Epithelial cell of proximal tubule (primary cell): Measurements from ENCODE around the gene SP2. TPM values are rescaled to one million over a fixed set of nuclear protein-coding genes. Genes with fewer than 3 reads are reported as not detected.

Source experiments
- DNase-seq: peaks from one replicate; pipeline ENCODE4 v3.0.0-alpha.2; 2011; ENCODE audit warnings: low read depth
- H3K4me3 ChIP-seq: 2 replicates; pipeline ENCODE4 v1.5.1; 2011; ENCODE audit warnings: low read depth, mild to moderate bottlenecking, low read length
- CTCF ChIP-seq: conservative IDR thresholded peaks from 2 replicates; pipeline ENCODE4 v1.5.1; 2012; ENCODE audit warnings: low read depth, mild to moderate bottlenecking, low read length
- total RNA-seq: library from RNA; depleted of rRNA; stranded (reverse); fragments of >200 nt; gene quantifications from 2 replicates; pipeline ENCODE4 v1.2.3, GENCODE V29; 2015

SP2 gene
- total RNA-seq, 1 donor from 2014 or later = 2.1 TPM

DNA sequence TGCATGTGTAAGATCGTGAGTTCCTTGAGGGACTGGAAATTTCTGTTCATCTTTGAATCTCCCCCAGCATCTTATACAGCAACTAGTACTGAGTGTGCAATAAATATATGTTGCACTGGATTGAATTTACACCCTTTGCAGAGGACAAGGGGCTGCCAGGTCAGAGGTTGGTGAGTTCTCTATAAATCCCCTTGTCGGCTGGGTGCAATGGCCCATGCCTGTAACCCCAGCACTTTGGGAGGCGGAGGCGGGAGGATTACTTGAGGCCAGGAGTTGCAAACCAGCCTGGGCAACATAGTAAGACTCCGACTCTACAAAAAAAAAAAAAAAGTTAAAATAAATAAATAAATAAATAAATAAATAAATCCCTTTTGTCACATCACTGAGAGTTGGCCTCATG, 35.6 kb upstream of the SP2 start:
- no peak for TF ChIP-seq CTCF
- no peak overlapping the region for H3K4me3 ChIP-seq
- no peak for DNase-seq

DNA sequence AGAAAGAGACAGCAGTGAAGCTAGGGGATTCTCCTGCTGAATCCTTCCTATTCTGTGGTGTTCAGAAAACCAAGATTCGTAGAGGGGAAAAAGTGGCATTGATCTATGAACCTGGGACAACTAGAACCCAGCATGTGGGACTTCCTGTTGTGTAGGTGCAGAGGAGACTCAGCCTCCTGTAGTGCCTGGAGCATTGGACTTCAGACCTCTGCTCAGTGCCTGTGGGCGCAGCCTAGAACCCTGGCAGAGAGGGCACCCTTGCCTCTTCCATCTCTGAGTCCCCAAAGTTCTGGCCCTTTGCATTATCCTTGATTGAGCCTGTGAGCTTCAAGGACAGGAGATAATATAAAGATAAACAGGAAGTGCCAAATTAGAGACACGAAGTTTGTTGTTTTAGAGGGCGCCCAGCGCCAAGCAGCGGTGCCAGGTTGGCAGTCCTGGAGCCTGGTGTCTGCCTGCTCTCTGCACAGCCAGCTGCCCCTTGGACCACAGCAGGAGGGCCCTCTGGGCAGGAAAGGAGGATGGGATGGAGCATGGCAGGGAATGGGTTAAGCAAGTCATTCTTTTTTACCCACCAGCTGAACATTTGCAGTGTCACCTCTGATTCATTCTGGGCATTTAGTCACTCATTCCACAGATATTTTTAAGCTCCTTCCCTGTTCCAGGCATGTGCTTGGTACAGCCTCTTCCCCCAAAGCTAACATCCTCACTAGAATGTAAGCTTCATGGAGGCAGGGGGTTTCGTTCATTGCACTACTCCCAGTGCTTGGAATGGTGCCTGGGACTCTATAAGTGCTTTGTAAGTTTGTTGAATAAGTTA, 33.2 kb upstream of the SP2 start:
- DNase-seq = peak; percentile 41

GRCh38 chr17:47864791-47865216, 31.2 kb upstream of the SP2 start:
- DNase-seq = no peak
- no peak overlapping the region for H3K4me3 ChIP-seq
- no peak for TF ChIP-seq CTCF

More for the DNA sequence above, 33.2 kb upstream of the SP2 start:
- no peak overlapping the region for H3K4me3 ChIP-seq
- no peak for TF ChIP-seq CTCF

GRCh38 chr17:47866941-47867340, 29.1 kb upstream of the SP2 start:
- H3K4me3 ChIP-seq = no peak overlapping the region
- DNase-seq = no peak
- no peak for TF ChIP-seq CTCF

DNA sequence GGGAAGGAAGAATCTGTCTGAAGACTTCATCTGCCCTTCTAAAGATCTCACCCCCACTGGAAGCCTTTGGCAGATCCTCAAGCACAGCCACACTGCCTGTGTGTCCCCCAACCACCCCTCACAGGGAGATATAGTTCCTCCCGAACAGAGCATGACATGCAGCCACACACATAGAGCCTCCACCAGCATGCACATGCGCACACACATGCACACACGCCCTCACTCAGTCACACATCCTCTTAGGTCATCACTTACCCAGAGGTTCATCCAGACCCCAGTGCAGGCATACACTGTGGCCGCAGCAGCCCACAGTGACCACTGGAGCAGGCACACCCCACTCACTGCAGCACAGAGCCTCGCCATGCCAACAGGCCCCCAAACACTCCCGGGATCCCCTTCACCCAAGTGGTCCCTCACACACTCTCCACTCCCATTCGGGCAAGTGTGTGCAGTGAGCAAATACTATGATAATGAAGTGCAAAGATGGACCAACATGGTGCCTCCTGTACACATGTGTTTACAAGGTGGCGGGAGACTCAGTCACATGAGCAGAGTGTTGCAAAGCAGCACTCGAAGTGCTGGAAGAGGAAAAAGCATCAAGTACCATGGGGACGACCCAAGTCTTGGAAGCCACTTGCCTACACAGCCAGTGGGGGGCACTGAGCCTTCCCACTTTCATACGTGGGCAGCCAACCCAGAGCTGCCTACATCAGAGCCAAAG, 28.1 kb upstream of the SP2 start:
- no peak overlapping the region for H3K4me3 ChIP-seq
- DNase-seq = no peak
- TF ChIP-seq CTCF = no peak

- no peak for DNase-seq
- TF ChIP-seq CTCF = no peak
- H3K4me3 ChIP-seq = no peak overlapping the region
Observed at GRCh38 chr17:47869114-47869513, 26.9 kb upstream of the SP2 start.
